Measurements from ENCODE around the gene SERPINE2. TPM values are rescaled to one million over a fixed set of nuclear protein-coding genes. Genes with fewer than 3 reads are reported as not detected.

SERPINE2 gene
- total and polyA plus RNA-seq, 9 donors: 59.6 to 136 (median 113) TPM

- Histone ChIP-seq H3K4me1 (ENCODE audit: control insufficient read depth, insufficient read depth, low read length) (peaks cover 12% of the 10 kb centered on the region), H3K36me3 (ENCODE audit: control insufficient read depth, insufficient read depth, low read length) (no peaks in the 10 kb centered on the region), H3K27me3 (ENCODE audit: control insufficient read depth, insufficient read depth, low read length) (no peaks in the 10 kb centered on the region), H3K9me3 (replicated peaks; ENCODE audit: control insufficient read depth, low read depth, low read length) (no peaks in the 10 kb centered on the region), H3K27ac (ENCODE audit: low read length) (no peak overlapping the region), H3K4me3 (ENCODE audit: low read length) (no peak overlapping the region)
- DNase-seq: no peak
Observed at GRCh38 chr2:223935459-223936125, 103.5 kb downstream of the SERPINE2 start.

GRCh38 chr2:223934870-223935269, 104.2 kb downstream of the SERPINE2 start:
- Histone ChIP-seq H3K27ac (ENCODE audit: low read length) (no peak overlapping the region), H3K4me1 (ENCODE audit: control insufficient read depth, insufficient read depth, low read length) (peaks cover 12% of the 10 kb centered on the region), H3K9me3 (replicated peaks; ENCODE audit: control insufficient read depth, low read depth, low read length) (no peaks in the 10 kb centered on the region), H3K27me3 (ENCODE audit: control insufficient read depth, insufficient read depth, low read length) (no peaks in the 10 kb centered on the region), H3K36me3 (ENCODE audit: control insufficient read depth, insufficient read depth, low read length) (no peaks in the 10 kb centered on the region), H3K4me3 (ENCODE audit: low read length) (no peak overlapping the region)
- WGBS (ENCODE audit: insufficient coverage): 63% methylated on average over 1 of the region's 6 CpGs
- no peak for DNase-seq

GRCh38 chr2:223932816-223933800, 106.0 kb downstream of the SERPINE2 start:
- no peaks in the 10 kb centered on the region for H3K9me3 ChIP-seq (replicated peaks; ENCODE audit: control insufficient read depth, low read depth, low read length)
- no CpG with 5 or more reads among the region's 6 CpGs for WGBS (ENCODE audit: insufficient coverage)
- H3K36me3 ChIP-seq (ENCODE audit: control insufficient read depth, insufficient read depth, low read length): no peaks in the 10 kb centered on the region
- DNase-seq: peak; percentile 65
- no peak overlapping the region for H3K4me3 ChIP-seq (ENCODE audit: low read length)
- H3K4me1 ChIP-seq (ENCODE audit: control insufficient read depth, insufficient read depth, low read length): peaks cover 12% of the 10 kb centered on the region
- no peaks in the 10 kb centered on the region for H3K27me3 ChIP-seq (ENCODE audit: control insufficient read depth, insufficient read depth, low read length)
- peak overlapping the region; percentile 65 for H3K27ac ChIP-seq (ENCODE audit: low read length)

- no peaks in the 10 kb centered on the region for H3K36me3 ChIP-seq (ENCODE audit: control insufficient read depth, insufficient read depth, low read length)
- no peaks in the 10 kb centered on the region for H3K27me3 ChIP-seq (ENCODE audit: control insufficient read depth, insufficient read depth, low read length)
- DNase-seq: peak; percentile 41
- H3K4me1 ChIP-seq (ENCODE audit: control insufficient read depth, insufficient read depth, low read length): peaks cover 7% of the 10 kb centered on the region
- H3K27ac ChIP-seq (ENCODE audit: low read length): no peak overlapping the region
- peaks cover 11% of the 10 kb centered on the region for H3K9me3 ChIP-seq (replicated peaks; ENCODE audit: control insufficient read depth, low read depth, low read length)
- WGBS (ENCODE audit: insufficient coverage): 84% methylated on average over 17 of the region's 23 CpGs
- H3K4me3 ChIP-seq (ENCODE audit: low read length): no peak overlapping the region
Observed at GRCh38 chr2:223930103-223930976, 108.7 kb downstream of the SERPINE2 start.

GRCh38 chr2:223929571-223930102, 109.4 kb downstream of the SERPINE2 start:
- DNase-seq: no peak
- H3K4me3 ChIP-seq (ENCODE audit: low read length): no peak overlapping the region
- H3K27me3 ChIP-seq (ENCODE audit: control insufficient read depth, insufficient read depth, low read length): no peaks in the 10 kb centered on the region
- H3K27ac ChIP-seq (ENCODE audit: low read length): no peak overlapping the region
- H3K36me3 ChIP-seq (ENCODE audit: control insufficient read depth, insufficient read depth, low read length): no peaks in the 10 kb centered on the region
- 69% methylated on average over 3 of the region's 4 CpGs for WGBS (ENCODE audit: insufficient coverage)
- H3K9me3 ChIP-seq (replicated peaks; ENCODE audit: control insufficient read depth, low read depth, low read length): peaks cover 11% of the 10 kb centered on the region
- H3K4me1 ChIP-seq (ENCODE audit: control insufficient read depth, insufficient read depth, low read length): peaks cover 7% of the 10 kb centered on the region

- WGBS (ENCODE audit: insufficient coverage): 93% methylated on average over 4 of the region's 7 CpGs
- Histone ChIP-seq H3K36me3 (ENCODE audit: control insufficient read depth, insufficient read depth, low read length) (no peaks in the 10 kb centered on the region), H3K27ac (ENCODE audit: low read length) (no peak overlapping the region), H3K4me3 (ENCODE audit: low read length) (no peak overlapping the region), H3K27me3 (ENCODE audit: control insufficient read depth, insufficient read depth, low read length) (no peaks in the 10 kb centered on the region), H3K4me1 (ENCODE audit: control insufficient read depth, insufficient read depth, low read length) (peaks cover 5% of the 10 kb centered on the region), H3K9me3 (replicated peaks; ENCODE audit: control insufficient read depth, low read depth, low read length) (peaks cover 11% of the 10 kb centered on the region)
- no peak for DNase-seq
Observed at GRCh38 chr2:223928113-223929006, 110.7 kb downstream of the SERPINE2 start.

- Histone ChIP-seq H3K9me3 (replicated peaks; ENCODE audit: control insufficient read depth, low read depth, low read length) (peaks cover 11% of the 10 kb centered on the region), H3K4me1 (ENCODE audit: control insufficient read depth, insufficient read depth, low read length) (no peaks in the 10 kb centered on the region), H3K27ac (ENCODE audit: low read length) (no peak overlapping the region), H3K4me3 (ENCODE audit: low read length) (no peak overlapping the region), H3K27me3 (ENCODE audit: control insufficient read depth, insufficient read depth, low read length) (no peaks in the 10 kb centered on the region), H3K36me3 (ENCODE audit: control insufficient read depth, insufficient read depth, low read length) (no peaks in the 10 kb centered on the region)
- no peak for DNase-seq
- no CpG with 5 or more reads among the region's 3 CpGs for WGBS (ENCODE audit: insufficient coverage)
Observed at GRCh38 chr2:223925106-223925505, 114.0 kb downstream of the SERPINE2 start.
